HCT116 (cell line): ENCODE measurements around the gene PEX11A. TPM values are rescaled to one million over a fixed set of nuclear protein-coding genes. Genes with fewer than 3 reads are reported as not detected.
"Not testable (repeated sequence)": the region's sequence is repeated elsewhere in the genome, so short reads cannot be mapped to it uniquely, and the experiment has no call there.

Source experiments
- ATAC-seq: fragments of 200-7000 bp; cut with Tn5 transposase; 2 replicates; pipeline ENCODE4 v1.9.1; 2020; ENCODE audit warnings: mild to moderate bottlenecking, moderate library complexity
- BruUV-seq: library from RNA; stranded (reverse); fragments of 400-500 nt; replicated peaks from 2 replicates; lab custom pipeline; 2021; lab: Mats Ljungman, UMichigan
- CTCF ChIA-PET: fragments of 300-600 bp; sonication (Branson Sonifier 250); formaldehyde crosslinking; loops from one replicate; lab custom pipeline; 2021; ENCODE audit warnings: antibody characterized with exemption; lab: Charles Lee
- POLR2A ChIA-PET: fragments of 300-600, 350-600 bp; sonication (Branson Sonifier 250); formaldehyde crosslinking; loops from one replicate; lab custom pipeline; 2021; ENCODE audit warnings: antibody characterized with exemption; lab: Charles Lee
- RAD21 ChIA-PET, 2 experiments: fragments of 300-600 bp; sonication (Branson Sonifier 250); formaldehyde crosslinking; loops; one replicate each; lab custom pipeline; 2023; ENCODE audit warnings: low total read pairs in 2 of 2; ENCODE audit not compliant: uncharacterized antibody in 2 of 2, unreplicated experiment in 2 of 2, low non-redundant PET in 1 of 2; lab: Charles Lee
- DNase-seq: peaks from one replicate; pipeline ENCODE4 v3.0.0-alpha.2; 2010; ENCODE audit warnings: low read depth, low spot score
- H2AFZ ChIP-seq: fragments of 200-600 bp; shearing (Covaris generic), sonication (generic); 2 replicates; pipeline ENCODE4 v1.6.1; 2017; ENCODE audit warnings: low read depth, mixed run types, mixed read lengths, antibody characterized with exemption, low read length; ENCODE audit not compliant: poor library complexity, severe bottlenecking
- H3K27ac ChIP-seq: 2 replicates; pipeline ENCODE4 v1.5.1; 2012; ENCODE audit warnings: low read depth, low read length
- H3K27me3 ChIP-seq: fragments of 200-600 bp; sonication (generic); 2 replicates; pipeline ENCODE4 v1.6.1; 2016; ENCODE audit warnings: mixed run types, low read length, mixed read lengths; ENCODE audit not compliant: insufficient read depth
- H3K36me3 ChIP-seq, 2 experiments: fragments of 200-500 bp in 1 of 2; fragments of 200-600 bp in 1 of 2; sonication (Bioruptor generic) in 1 of 2; sonication (generic) in 1 of 2; 2 replicates each; pipeline versions ENCODE4 v1.5.1 to v1.6.1; 2014 to 2016; ENCODE audit warnings: low read length in 2 of 2, inconsistent platforms in 1 of 2, mixed read lengths in 1 of 2, mixed run types in 1 of 2; ENCODE audit not compliant: insufficient read depth in 2 of 2, control insufficient read depth in 1 of 2
- H3K4me1 ChIP-seq, 2 experiments: fragments of 200-600 bp in 1 of 2; sonication (generic) in 1 of 2; 2 replicates each; pipeline versions ENCODE4 v1.5.1 to v1.6.1; 2012 to 2017; ENCODE audit warnings: low read length in 2 of 2, inconsistent platforms in 1 of 2, mild to moderate bottlenecking in 1 of 2, mixed read lengths in 1 of 2, mixed run types in 1 of 2, moderate library complexity in 1 of 2; ENCODE audit not compliant: insufficient read depth in 2 of 2, control insufficient read depth in 1 of 2
- H3K4me2 ChIP-seq: fragments of 200-600 bp; sonication (generic); 2 replicates; pipeline ENCODE4 v1.6.1; 2017; ENCODE audit warnings: mixed run types, low read length, mixed read lengths
- H3K4me3 ChIP-seq, 2 experiments: fragments of 200-600 bp in 1 of 2; sonication (generic) in 1 of 2; replicated peaks in 1 of 2; 2 replicates each; pipeline ENCODE4 v1.5.1; 2011 to 2016; ENCODE audit warnings: low read length in 2 of 2, control low read depth in 1 of 2, low read depth in 1 of 2, mild to moderate bottlenecking in 1 of 2, mixed read lengths in 1 of 2, mixed run types in 1 of 2
- H3K79me2 ChIP-seq: fragments of 200-600 bp; sonication (generic); 2 replicates; pipeline ENCODE4 v1.6.1; 2017; ENCODE audit warnings: mild to moderate bottlenecking, mixed run types, low read length, moderate library complexity, mixed read lengths; ENCODE audit not compliant: insufficient read depth
- H3K9ac ChIP-seq: fragments of 200-600 bp; sonication (generic); 2 replicates; pipeline ENCODE4 v1.6.1; 2016; ENCODE audit warnings: low read length, mixed read lengths
- H3K9me2 ChIP-seq: fragments of 200-600 bp; sonication (generic), shearing (Covaris generic); 2 replicates; pipeline ENCODE4 v1.6.1; 2017; ENCODE audit warnings: mixed run types, mild to moderate bottlenecking, moderate library complexity; ENCODE audit not compliant: insufficient read depth
- H3K9me3 ChIP-seq, 2 experiments: fragments of 200-500 bp in 1 of 2; fragments of 200-600 bp in 1 of 2; sonication (Bioruptor generic) in 1 of 2; sonication (generic) in 1 of 2; 2 replicates each; pipeline ENCODE4 v1.6.1; 2014 to 2017; ENCODE audit warnings: low read length in 2 of 2, mixed read lengths in 2 of 2, inconsistent platforms in 1 of 2, low read depth in 1 of 2, mild to moderate bottlenecking in 1 of 2, mixed run types in 1 of 2, moderate library complexity in 1 of 2; ENCODE audit not compliant: control insufficient read depth in 1 of 2, insufficient read depth in 1 of 2
- H4K20me1 ChIP-seq: fragments of 200-600 bp; sonication (generic), shearing (Covaris generic); 2 replicates; pipeline ENCODE4 v1.6.1; 2017; ENCODE audit warnings: mixed run types, mild to moderate bottlenecking, moderate library complexity; ENCODE audit not compliant: insufficient read depth
- EGR1 ChIP-seq: IDR thresholded peaks from 2 replicates; pipeline ENCODE4 v1.6.1; 2012; ENCODE audit warnings: low read depth
- EZH2 ChIP-seq: fragments of 200-600 bp; sonication (generic); IDR thresholded peaks from 2 replicates; pipeline ENCODE4 v1.6.1; 2017; ENCODE audit warnings: antibody characterized with exemption, mixed run types
- EZH2phosphoT487 ChIP-seq: fragments of 200-600 bp; IDR thresholded peaks from 2 replicates; pipeline ENCODE4 v1.6.1; 2018; ENCODE audit warnings: antibody characterized with exemption, borderline replicate concordance
- POLR2AphosphoS5 ChIP-seq: IDR thresholded peaks from 2 replicates; pipeline ENCODE4 v1.6.1; 2011; ENCODE audit warnings: mild to moderate bottlenecking, low read depth, low read length, moderate library complexity
- SIN3A ChIP-seq: IDR thresholded peaks from 2 replicates; pipeline ENCODE4 v1.6.1; 2012; ENCODE audit warnings: low read depth
- SRF ChIP-seq: IDR thresholded peaks from 2 replicates; pipeline ENCODE4 v1.6.1; 2012; ENCODE audit warnings: low read depth
- TCF7L2 ChIP-seq: IDR thresholded peaks from 2 replicates; pipeline ENCODE4 v1.7.0; 2011; ENCODE audit warnings: borderline replicate concordance, inconsistent platforms; ENCODE audit not compliant: insufficient read depth, insufficient read length; ENCODE audit errors: extremely low read depth
- ZBTB33 ChIP-seq: IDR thresholded peaks from 2 replicates; pipeline ENCODE4 v1.6.1; 2011; ENCODE audit warnings: mild to moderate bottlenecking, low read length, moderate library complexity; ENCODE audit not compliant: insufficient replicate concordance; ENCODE audit errors: extremely low read depth
- intact Hi-C: fragments of 100-400 bp; cut with micrococcal nuclease; formaldehyde crosslinking; loops from 2 replicates; pipeline ENCODE4 v1.10.0; 2022
- total RNA-seq: library from RNA; stranded (reverse); gene quantifications from one replicate; pipeline ENCODE4 v1.2.1, GENCODE V29; 2021; ENCODE audit not compliant: unreplicated experiment
- TF ChIP-seq, protein P1 (sequence below): IDR thresholded peaks from 2 replicates; pipeline ENCODE4 v1.6.1; 2012

Gene PEX11A
- total RNA-seq, 1 experiment from 2014 or later, result 7.1 TPM

GRCh38 chr15:89689930-89690275 lies 651 bp downstream of the PEX11A start:
- Histone ChIP-seq H3K9ac (peak overlapping the region; percentile 69), H3K4me1 (peaks cover 7 to 13% of the 10 kb centered on the region in 2 experiments), H3K4me3 (peak overlapping the region; percentile 88 to 92), H3K4me2 (peak overlapping the region; percentile 83), H3K27ac (peak overlapping the region; percentile 33; the same call in 1 of the 2 replicates), H2AFZ (peak overlapping the region; percentile 96)
- H3K9me3 ChIP-seq, H3K79me2 ChIP-seq, BruUV-seq, H4K20me1 ChIP-seq, intact Hi-C loops, POLR2A ChIA-PET, H3K36me3 ChIP-seq, ATAC-seq, DNase-seq, H3K27me3 ChIP-seq, H3K9me2 ChIP-seq, RAD21 ChIA-PET, CTCF ChIA-PET: not testable (repeated sequence)
- TF ChIP-seq SIN3A, result peak; percentile 3; the same call in 1 of the 2 replicates

DNA sequence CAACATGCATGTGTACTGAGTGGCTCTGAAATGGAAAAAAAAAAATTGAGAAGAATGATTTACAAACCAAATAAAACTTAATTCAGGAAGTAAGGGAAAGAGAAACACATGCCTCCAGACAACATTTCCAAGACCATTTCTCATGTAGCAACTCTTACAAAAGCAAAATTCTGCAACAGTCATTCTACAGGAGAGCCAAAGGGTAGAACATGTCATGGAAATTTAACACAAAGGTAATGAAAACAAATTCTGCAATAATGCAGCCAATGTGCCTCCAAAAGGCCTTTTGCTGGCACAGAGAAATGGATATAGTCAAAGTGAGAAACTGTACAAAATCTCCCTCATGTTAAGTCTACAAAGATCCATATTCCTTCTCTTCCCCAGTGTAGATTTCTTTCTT lies 4.0 kb downstream of the PEX11A start:
- H3K9me3 ChIP-seq, result no peaks in the 10 kb centered on the region
- ChIA-PET POLR2A (no interaction called here), RAD21 (no interaction called here), CTCF (no interaction called here)
- ATAC-seq, result no peak
- H3K36me3 ChIP-seq, result no peaks in the 10 kb centered on the region
- H3K79me2 ChIP-seq, result no peaks in the 10 kb centered on the region
- TF ChIP-seq SRF (no peak), POLR2AphosphoS5 (no peak), EZH2phosphoT487 (no peak), EZH2 (no peak), EGR1 (no peak), TCF7L2 (no peak), ZBTB33 (no peak)
- TF ChIP-seq, protein P1, sequence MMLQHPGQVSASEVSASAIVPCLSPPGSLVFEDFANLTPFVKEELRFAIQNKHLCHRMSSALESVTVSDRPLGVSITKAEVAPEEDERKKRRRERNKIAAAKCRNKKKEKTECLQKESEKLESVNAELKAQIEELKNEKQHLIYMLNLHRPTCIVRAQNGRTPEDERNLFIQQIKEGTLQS, result no peak
- H3K4me2 ChIP-seq, result no peak overlapping the region
- no peaks in the 10 kb centered on the region for H3K27me3 ChIP-seq
- no peak overlapping the region for H3K27ac ChIP-seq
- H4K20me1 ChIP-seq, result no peaks in the 10 kb centered on the region
- H3K9ac ChIP-seq, result no peak overlapping the region
- BruUV-seq, result no TSS peak
- H2AFZ ChIP-seq, result no peak overlapping the region
- no peak overlapping the region for H3K4me3 ChIP-seq
- no peak for DNase-seq
- intact Hi-C loops, result no loop called here
- no peaks in the 10 kb centered on the region for H3K9me2 ChIP-seq
- peaks cover 7 to 13% of the 10 kb centered on the region in 2 experiments for H3K4me1 ChIP-seq
